NAMALWA (cell line): ENCODE measurements around the gene COX7A2L.
A peak's percentile ranks its signal among the peaks of the same experiment; 100 is the strongest.
"Not testable (repeated sequence)": the region's sequence is repeated elsewhere in the genome, so short reads cannot be mapped to it uniquely, and the experiment has no call there.

Experiments used
- DNase-seq: peaks from one replicate; pipeline ENCODE4 v3.0.0-alpha.2; 2015; ENCODE audit warnings: low spot score

COX7A2L gene, protein sequence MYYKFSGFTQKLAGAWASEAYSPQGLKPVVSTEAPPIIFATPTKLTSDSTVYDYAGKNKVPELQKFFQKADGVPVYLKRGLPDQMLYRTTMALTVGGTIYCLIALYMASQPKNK

GRCh38 chr2:42360890-42361727 lies at the start of gene COX7A2L:
TSS of gene COX7A2L (minus strand) at chr2:42361217. CDS start at chr2:42361161, 56 bp downstream.
- peak; percentile 97 for DNase-seq

DNA sequence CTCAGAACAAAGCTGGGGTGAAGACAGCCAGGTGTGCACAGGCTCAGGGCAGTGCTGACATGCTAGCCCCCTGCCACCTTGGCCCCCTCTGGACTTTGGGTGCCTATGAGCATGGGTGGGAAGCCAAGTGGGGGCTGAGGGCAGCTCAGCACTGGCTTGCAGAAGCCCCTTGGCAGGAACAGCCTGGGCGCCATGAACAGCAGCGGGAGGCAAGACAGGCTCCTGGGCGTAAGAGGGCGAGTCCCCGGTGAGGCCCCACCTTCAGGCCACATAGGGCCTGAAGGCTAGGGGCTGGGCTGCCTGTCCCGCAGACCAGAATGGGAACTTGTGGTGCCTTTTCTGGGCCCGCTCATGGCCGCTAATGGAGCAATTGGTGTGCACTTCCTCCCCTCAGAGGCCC lies 47.0 kb upstream of the COX7A2L start:
- no peak for DNase-seq

- DNase-seq: peak; percentile 22
These were observed 46.5 kb upstream of the COX7A2L start for GRCh38 chr2:42407476-42407875.

- DNase-seq: no peak
These were observed 43.7 kb upstream of the COX7A2L start for GRCh38 chr2:42404676-42405075.

DNA sequence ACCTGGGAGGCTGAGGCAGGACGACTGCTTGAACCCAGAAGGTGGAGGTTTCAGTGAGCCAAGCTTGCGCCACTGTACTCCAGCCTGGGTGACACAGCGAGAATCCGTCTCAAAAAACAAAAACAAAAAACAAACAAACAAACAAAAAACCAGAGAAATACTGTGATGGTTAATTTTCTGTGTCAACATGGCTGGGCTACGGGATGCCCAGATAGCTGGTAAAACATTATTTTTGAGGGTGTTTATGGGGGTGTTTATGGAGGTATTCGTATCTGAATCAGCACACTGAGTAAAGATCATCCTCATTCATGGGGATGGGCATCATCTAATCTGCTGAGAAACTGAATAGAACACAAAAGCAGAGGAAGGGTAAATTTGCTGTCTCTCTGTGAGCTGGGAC lies 40.8 kb upstream of the COX7A2L start:
- DNase-seq: no peak

DNA sequence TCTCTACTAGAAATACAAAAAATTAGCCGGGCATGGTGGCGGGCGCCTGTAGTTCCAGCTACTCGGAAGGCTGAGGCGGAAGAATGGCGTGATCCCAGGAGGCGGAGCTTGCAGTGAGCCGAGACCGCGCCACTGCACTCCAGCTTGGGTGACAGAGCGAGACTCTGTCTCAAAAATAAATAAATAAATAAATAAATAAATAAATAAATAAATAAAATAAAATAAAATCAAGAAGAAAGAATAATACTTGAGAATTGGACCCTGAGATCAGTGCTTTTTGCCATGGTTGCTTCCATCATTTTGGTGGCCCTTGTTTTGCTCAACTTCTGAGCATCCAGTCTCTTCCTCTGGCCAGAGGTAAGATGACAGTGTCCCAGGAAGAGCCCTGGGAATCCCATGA lies 37.0 kb upstream of the COX7A2L start:
- DNase-seq: not testable (repeated sequence)

DNA sequence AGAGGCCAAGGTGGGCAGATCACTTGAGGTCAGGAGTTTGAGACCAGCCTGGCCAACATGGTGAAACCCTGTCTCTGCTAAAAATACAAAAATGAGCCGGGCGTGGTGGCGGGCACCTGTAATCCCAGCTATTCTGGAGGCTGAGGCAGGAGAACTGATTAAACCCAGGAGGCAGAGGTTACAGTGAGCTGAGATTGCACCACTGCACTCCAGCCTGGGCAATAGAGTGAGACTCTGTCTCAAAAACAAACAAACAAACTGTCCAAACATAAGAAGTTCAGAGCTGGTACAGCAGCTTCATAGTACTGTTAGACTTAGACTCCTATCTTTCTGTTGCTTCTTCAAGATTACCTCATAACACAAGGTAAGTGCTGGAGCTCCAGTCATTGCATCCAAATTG lies 32.3 kb upstream of the COX7A2L start:
- not testable (repeated sequence) for DNase-seq

- no peak for DNase-seq
These were observed 31.2 kb upstream of the COX7A2L start for GRCh38 chr2:42392191-42392590.

GRCh38 chr2:42390401-42390969 lies 29.5 kb upstream of the COX7A2L start:
- no peak for DNase-seq

- DNase-seq: peak; percentile 59
These were observed 25.7 kb upstream of the COX7A2L start for GRCh38 chr2:42386682-42387081.

- no peak for DNase-seq
These were observed 24.2 kb upstream of the COX7A2L start for GRCh38 chr2:42385225-42385624.

GRCh38 chr2:42383855-42384530 lies 23.0 kb upstream of the COX7A2L start:
- no peak for DNase-seq

DNA sequence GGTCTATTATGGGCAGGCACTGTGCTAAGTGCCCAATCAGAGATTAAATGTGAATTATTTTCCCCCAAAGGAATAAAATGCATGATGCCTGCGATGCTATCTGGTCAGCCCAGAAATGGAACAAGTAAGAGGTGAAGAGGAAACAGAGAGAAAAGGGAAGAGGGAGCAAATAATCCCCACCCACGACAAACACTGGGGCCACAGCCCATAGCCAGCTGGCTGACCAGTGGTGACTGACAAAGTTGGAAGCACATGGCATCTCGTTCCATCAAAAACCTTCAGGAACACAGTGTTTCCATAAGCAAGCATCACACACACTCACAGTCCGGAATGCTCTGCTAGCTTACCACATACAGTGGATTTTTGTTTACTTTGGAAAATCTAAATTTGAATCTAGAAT lies 21.1 kb upstream of the COX7A2L start:
- DNase-seq: no peak

DNA sequence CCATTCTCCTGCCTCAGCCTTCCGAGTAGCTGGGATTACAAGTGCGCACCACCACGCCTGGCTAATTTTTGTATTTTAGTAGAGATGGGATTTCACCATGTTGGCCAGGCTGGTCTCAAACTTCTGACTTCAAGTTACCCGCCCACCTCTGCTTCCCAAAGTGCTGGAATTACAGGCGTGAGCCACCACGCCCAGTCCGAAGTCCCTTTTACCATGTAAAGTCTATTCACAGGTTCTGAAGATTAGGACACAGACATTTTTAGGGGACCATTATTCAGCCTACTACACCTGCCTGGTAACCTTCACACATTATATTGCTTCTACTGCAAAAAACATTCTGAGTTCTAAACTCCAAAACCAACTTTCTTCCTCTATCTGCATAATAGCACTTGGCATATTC lies 19.0 kb upstream of the COX7A2L start:
- not testable (repeated sequence) for DNase-seq

- DNase-seq: no peak
These were observed 17.4 kb upstream of the COX7A2L start for GRCh38 chr2:42378415-42378814.

DNA sequence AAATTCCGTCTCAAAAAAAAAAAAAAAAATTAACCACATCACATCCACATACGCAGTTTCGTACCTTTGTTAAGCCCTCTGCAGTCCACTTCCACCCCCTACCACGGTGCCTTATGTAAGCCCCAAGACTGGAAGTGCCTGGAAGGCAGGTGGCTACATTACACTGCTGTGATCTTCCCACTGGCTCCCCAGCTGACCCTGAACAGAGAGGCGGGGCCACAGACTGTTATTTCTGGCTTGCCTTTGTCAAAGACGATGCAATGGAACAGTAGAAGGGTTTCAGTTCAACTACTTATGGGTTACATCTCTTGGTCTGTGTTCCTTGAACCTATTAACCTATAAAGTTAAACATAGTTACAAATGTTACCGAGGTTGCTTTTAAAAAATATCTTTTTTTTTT lies 15.7 kb upstream of the COX7A2L start:
- no peak for DNase-seq

- DNase-seq: no peak
These were observed 11.6 kb upstream of the COX7A2L start for GRCh38 chr2:42372474-42373200.

- no peak for DNase-seq
These were observed 10.8 kb upstream of the COX7A2L start for GRCh38 chr2:42371611-42372473.

- DNase-seq: no peak
These were observed 8.7 kb upstream of the COX7A2L start for GRCh38 chr2:42369532-42370229.

GRCh38 chr2:42368817-42369531 lies 8.0 kb upstream of the COX7A2L start:
- DNase-seq: no peak
